ENCODE data around the gene RBM39. TPM values are rescaled to one million over a fixed set of nuclear protein-coding genes. Genes with fewer than 3 reads are reported as not detected.

RBM39 gene
- polyA plus RNA-seq, 1 of the 3 experiments (the other 2 are of a cell fraction) = 68.4 TPM

GRCh38 chr20:35700625-35701148 lies 41.4 kb downstream of the RBM39 start:
- peak overlapping the region in 1 of 2 experiments; percentile 90; a peak in 2 of 4 replicates for H3K4me3 ChIP-seq (ENCODE audit: low read depth in 2 of 2, low read length in 1 of 2)
- 93% methylated on average over 7 of the region's 7 CpGs for WGBS (ENCODE audit: low lambda C conversion rate)
- H3K27ac ChIP-seq (ENCODE audit: low read depth in 2 of 2, low read length in 1 of 2) = peak overlapping the region; percentile 88 to 89; a peak in 3 of 4 replicates
- H3K4me2 ChIP-seq = peak overlapping the region; percentile 92
- POLR2A ChIA-PET = interaction anchor here (1.0 to 2.1 kb wide), 2 partner anchors 21 to 42 kb away, joined by 3 to 17 read pairs; partner anchors contain the start of gene RBM39
- no peaks in the 10 kb centered on the region for H3K9me3 ChIP-seq
- H4K20me1 ChIP-seq (ENCODE audit: insufficient read depth) = peaks cover 30% of the 10 kb centered on the region
- CTCF ChIA-PET = interaction anchor here (1.0 to 4.7 kb wide), 4 partner anchors 11 to 99 kb away, joined by 3 to 18 read pairs (median 8); partner anchors contain the start of genes CPNE1 and RBM12
- no peaks in the 10 kb centered on the region for H3K27me3 ChIP-seq (ENCODE audit: insufficient read depth)
- peaks cover 0 to 16% of the 10 kb centered on the region in 2 experiments; a peak in 3 of 4 replicates for H3K4me1 ChIP-seq (ENCODE audit: control insufficient read depth in 1 of 2, insufficient read depth in 2 of 2, low read depth in 1 of 2, low read length in 1 of 2)
- peaks cover 45 to 62% of the 10 kb centered on the region in 2 experiments for H3K36me3 ChIP-seq (replicated peaks in 1 of 2; ENCODE audit: control insufficient read depth in 1 of 2, insufficient read depth in 2 of 2, low read length in 1 of 2)
- no peak overlapping the region for H2AFZ ChIP-seq (ENCODE audit: low read depth)
- no peaks in the 10 kb centered on the region for H3K9me2 ChIP-seq
- H3K9ac ChIP-seq = peak overlapping the region; percentile 95; the same call in 1 of the 2 replicates
- peaks cover 59% of the 10 kb centered on the region for H3F3A ChIP-seq (replicated peaks; ENCODE audit: insufficient read depth)
- no peak for DNase-seq
- no peak; the same call in 1 of the 2 replicates for TF ChIP-seq POLR2AphosphoS5 (IDR thresholded peaks at IDR 0.05; ENCODE audit: low read depth, low read length)
- no peak for TF ChIP-seq FOSL2 (IDR thresholded peaks at IDR 0.05; ENCODE audit: borderline replicate concordance, low read depth)
- TF ChIP-seq USF2 (IDR thresholded peaks at IDR 0.05; ENCODE audit: borderline replicate concordance, low read depth, low read length) = no peak
- TF ChIP-seq EP300 (IDR thresholded peaks at IDR 0.05; ENCODE audit: borderline replicate concordance in 1 of 2, low read depth in 1 of 2, low read length in 1 of 2) = no peak
- no peak for TF ChIP-seq NFIC (IDR thresholded peaks at IDR 0.05; ENCODE audit: borderline replicate concordance)
- TF ChIP-seq REST (IDR thresholded peaks at IDR 0.05; ENCODE audit: low read depth, low read length) = no peak
- no peak for TF ChIP-seq TCF12 (IDR thresholded peaks at IDR 0.05)
- TF ChIP-seq FOXM1 (IDR thresholded peaks at IDR 0.05; ENCODE audit: low read depth) = no peak
- no peak for TF ChIP-seq EZH2phosphoT487 (IDR thresholded peaks at IDR 0.05; ENCODE audit: borderline replicate concordance, low read depth)
- no peak for TF ChIP-seq FOXJ3 (CRISPR knock-in tag; IDR thresholded peaks at IDR 0.05)
- no peak for TF ChIP-seq MXI1 (IDR thresholded peaks at IDR 0.05; ENCODE audit: low read depth, low read length)
- no peak for TF ChIP-seq RAD21 (IDR thresholded peaks at IDR 0.05; ENCODE audit: low read length)
- TF ChIP-seq CHD2 (IDR thresholded peaks at IDR 0.05; ENCODE audit: low read length, partially characterized antibody) = no peak
- peaks cover 76% of the 10 kb centered on the region for H3K79me2 ChIP-seq (ENCODE audit: insufficient read depth)

All from SK-N-SH (cell line).